ENCODE results near the gene XYLT2. TPM values are rescaled to one million over a fixed set of nuclear protein-coding genes. Genes with fewer than 3 reads are reported as not detected.

Gene XYLT2
- total and polyA plus RNA-seq, 2 of the 8 experiments (the other 6 are each of a cell fraction or from before 2014, with no cell fraction given), result 28.0 to 29.9 TPM

DNA sequence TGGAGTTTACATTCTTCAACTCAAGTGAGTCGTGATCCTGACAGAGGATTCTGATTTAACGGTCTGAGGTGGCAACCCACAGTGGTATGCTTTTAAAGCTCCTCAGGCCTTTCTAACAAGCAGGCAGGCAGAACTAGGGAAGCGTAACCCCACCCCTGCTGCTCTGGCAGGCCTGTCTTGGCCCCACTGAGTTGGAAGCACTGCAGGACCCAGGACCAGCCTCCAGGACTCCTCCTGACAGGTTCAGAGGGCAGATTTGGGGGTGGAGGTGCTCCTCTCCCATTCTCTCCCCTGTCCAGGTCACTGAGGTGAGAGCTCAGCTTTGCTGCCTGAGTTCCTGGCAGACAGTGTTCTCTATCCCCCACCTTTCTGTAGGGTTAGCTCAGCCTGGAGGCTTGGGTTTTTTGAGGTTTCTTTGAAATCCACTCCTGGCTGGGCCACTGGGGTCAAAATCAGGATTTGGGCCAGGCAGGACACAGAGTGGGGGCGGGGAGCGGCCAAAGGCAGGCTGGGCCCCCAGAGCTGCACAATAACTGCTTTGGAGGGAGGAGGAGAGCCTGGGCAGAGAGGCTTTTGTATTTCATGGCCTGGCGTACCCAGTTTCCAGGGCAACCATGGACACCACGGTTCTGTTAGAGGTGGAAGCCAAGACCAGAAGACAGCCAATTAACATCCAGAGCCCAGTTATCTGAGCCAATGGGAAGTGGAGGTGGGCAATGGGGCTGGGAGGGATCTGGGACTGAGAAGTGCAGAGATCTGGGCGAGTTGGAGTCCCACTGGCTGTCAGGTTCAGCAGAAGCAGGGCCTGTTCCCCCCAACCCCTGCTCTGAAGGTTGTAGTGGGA lies 17.5 kb downstream of the XYLT2 start (continued):
- TF ChIP-seq SAP30 (IDR thresholded peaks at IDR 0.05; ENCODE audit: insufficient read depth, insufficient replicate concordance, low read length) (peak; percentile 88), NANOG (IDR thresholded peaks at IDR 0.05; ENCODE audit: insufficient read depth, low read depth, low read length, poor library complexity, severe bottlenecking) (no peak), POLR2A (IDR thresholded peaks at IDR 0.05; ENCODE audit: control extremely low read depth in 1 of 2, low read depth in 2 of 2, low read length in 2 of 2) (peak in 1 of 2 experiments; percentile 37; a peak in 1 of 3 replicates)
